Ectodermal cell (in vitro differentiated cells): Measurements from ENCODE around the gene FBXO41.
A peak's percentile ranks its signal among the peaks of the same experiment; 100 is the strongest.

ENCODE experiments used
- H3K27ac ChIP-seq: 2 replicates; pipeline ENCODE4 v1.7.0; 2013; ENCODE audit warnings: mild to moderate bottlenecking, low read depth, low read length; ENCODE audit not compliant: insufficient read depth, poor library complexity, severe bottlenecking
- H3K27me3 ChIP-seq: 2 replicates; pipeline ENCODE4 v1.7.0; 2013; ENCODE audit warnings: mild to moderate bottlenecking, low read length; ENCODE audit not compliant: insufficient read depth, control insufficient read depth, poor library complexity, severe bottlenecking
- H3K36me3 ChIP-seq: one replicate; pipeline ENCODE4 v1.7.0; 2013; ENCODE audit warnings: low read length; ENCODE audit not compliant: control insufficient read depth, insufficient read depth
- H3K4me1 ChIP-seq: one replicate; pipeline ENCODE4 v1.7.0; 2013; ENCODE audit warnings: low read length; ENCODE audit not compliant: control insufficient read depth, insufficient read depth
- H3K4me3 ChIP-seq: 2 replicates; pipeline ENCODE4 v1.7.0; 2013; ENCODE audit warnings: low read depth, low read length, control low read depth; ENCODE audit not compliant: insufficient read depth
- H3K9me3 ChIP-seq: 2 replicates; pipeline ENCODE4 v1.7.0; 2013; ENCODE audit warnings: mild to moderate bottlenecking, low read length, moderate library complexity; ENCODE audit not compliant: control insufficient read depth
- WGBS, 2 experiments: methylation state at CpG; one replicate each; pipeline ENCODE4 v1.1.7; 2013; ENCODE audit warnings: missing lambda C conversion rate in 2 of 2; 5-methylcytosine and 5-hydroxymethylcytosine counted together

The FBXO41 gene

GRCh38 chr2:73215254-73215653 is 69.0 kb downstream of the FBXO41 start:
- Histone ChIP-seq H3K4me1 (peaks cover 7% of the 10 kb centered on the region), H3K4me3 (peak overlapping the region; percentile 93), H3K27ac (no peak overlapping the region), H3K36me3 (no peaks in the 10 kb centered on the region), H3K9me3 (no peaks in the 10 kb centered on the region), H3K27me3 (no peaks in the 10 kb centered on the region)
- WGBS, 2 experiments: 85% methylated on average over 4 of the region's 4 CpGs

- Histone ChIP-seq H3K4me3 (peak within 1 kb of the TSS; percentile 93), H3K4me1 (peaks cover 7% of the 10 kb centered on the region), H3K9me3 (no peaks in the 10 kb centered on the region), H3K36me3 (no peaks in the 10 kb centered on the region), H3K27me3 (no peaks in the 10 kb centered on the region), H3K27ac (peak within 1 kb of the TSS; percentile 77)
- 0 to 1% methylated on average over 63 to 64 of the region's 64 CpGs for WGBS, 2 experiments
These were observed 69.9 kb downstream of the FBXO41 start, which contains the start of gene SMYD5 for GRCh38 chr2:73214120-73215035. Gene SMYD5, plus strand, starts transcription at chr2:73214245. Its CDS starts 22 bp downstream, at chr2:73214267.

DNA sequence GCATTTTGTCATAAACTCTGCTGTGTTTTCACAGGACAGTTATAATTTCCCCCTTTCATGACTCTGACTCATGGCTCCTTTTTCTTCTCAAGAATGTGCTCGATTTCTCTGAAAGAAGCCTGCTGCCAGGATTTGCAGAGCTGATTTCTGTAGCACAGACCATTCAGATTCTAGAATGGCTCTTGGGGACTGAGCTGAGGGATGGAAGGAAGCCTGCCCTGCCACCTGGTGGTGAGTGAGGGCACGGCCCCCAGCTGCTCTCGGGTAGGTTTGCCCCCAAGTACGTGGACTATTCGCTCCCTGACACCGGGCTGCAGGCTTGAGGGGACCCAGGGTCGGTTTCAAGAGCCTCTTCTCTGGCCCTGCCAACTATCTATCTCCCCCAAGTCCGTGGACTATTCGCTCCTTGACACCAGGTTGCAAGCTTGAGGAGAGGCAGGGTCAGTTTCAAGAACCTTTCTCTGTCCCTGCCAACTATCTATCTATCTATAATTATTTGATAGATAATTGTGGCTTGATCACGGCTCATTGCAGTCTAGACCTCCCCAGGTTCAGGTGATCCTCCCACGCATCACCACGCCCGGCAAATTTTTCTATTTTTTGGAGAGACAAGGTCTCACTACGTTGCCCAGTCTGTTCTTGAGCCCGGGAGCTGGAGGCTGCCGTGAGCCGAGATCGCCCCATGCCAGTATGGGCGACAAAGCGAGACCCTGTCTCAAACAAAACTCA is 71.7 kb downstream of the FBXO41 start:
- Histone ChIP-seq H3K36me3 (no peaks in the 10 kb centered on the region), H3K9me3 (no peaks in the 10 kb centered on the region), H3K27me3 (no peaks in the 10 kb centered on the region), H3K4me3 (no peak overlapping the region), H3K27ac (no peak overlapping the region), H3K4me1 (peaks cover 7% of the 10 kb centered on the region)
- WGBS, 2 experiments: 50 to 51% methylated on average over 20 of the region's 20 CpGs

DNA sequence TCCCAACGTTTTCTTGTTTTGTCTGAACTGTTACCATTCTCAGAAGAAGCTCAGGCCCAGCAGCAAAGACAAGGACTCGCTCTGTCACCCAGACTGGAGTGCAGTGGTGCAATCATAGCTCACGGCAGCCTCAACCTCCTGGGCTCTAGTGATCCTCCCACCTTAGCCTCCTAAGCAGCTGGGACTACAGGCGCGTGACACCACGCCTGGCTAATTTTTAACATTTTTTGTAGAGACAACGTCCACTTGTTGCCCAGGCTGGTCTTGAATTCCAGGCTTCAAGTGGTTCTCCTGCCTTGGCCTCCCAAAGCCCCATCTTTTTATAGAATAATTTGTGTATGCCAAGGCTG is 72.2 kb downstream of the FBXO41 start:
- 82 to 84% methylated on average over 7 of the region's 7 CpGs for WGBS, 2 experiments
- no peaks in the 10 kb centered on the region for H3K36me3 ChIP-seq
- no peaks in the 10 kb centered on the region for H3K9me3 ChIP-seq
- no peak overlapping the region for H3K4me3 ChIP-seq
- H3K4me1 ChIP-seq: peaks cover 7% of the 10 kb centered on the region
- H3K27me3 ChIP-seq: no peaks in the 10 kb centered on the region
- H3K27ac ChIP-seq: no peak overlapping the region

DNA sequence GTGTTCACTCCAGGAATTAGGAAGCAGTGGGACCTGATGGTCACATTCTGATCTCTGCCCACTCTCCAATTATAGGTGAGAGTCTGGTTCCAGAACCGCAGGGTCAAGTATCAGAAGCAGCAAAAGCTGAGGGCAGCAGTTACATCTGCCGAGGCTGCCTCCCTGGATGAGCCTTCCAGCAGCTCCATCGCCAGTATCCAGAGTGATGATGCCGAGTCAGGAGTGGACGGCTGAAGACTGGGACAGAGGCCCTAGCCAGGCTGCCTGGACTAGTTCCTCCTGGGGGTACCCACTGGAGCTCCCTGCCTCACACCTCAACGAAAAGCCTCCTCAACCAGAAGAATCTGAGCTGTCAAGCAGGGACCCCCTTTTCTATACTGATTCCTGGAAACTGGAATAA is 73.6 kb downstream of the FBXO41 start:
- no peaks in the 10 kb centered on the region for H3K36me3 ChIP-seq
- H3K9me3 ChIP-seq: no peaks in the 10 kb centered on the region
- H3K4me1 ChIP-seq: peaks cover 6% of the 10 kb centered on the region
- H3K27me3 ChIP-seq: peaks cover 10% of the 10 kb centered on the region
- no peak overlapping the region for H3K27ac ChIP-seq
- WGBS, 2 experiments: 93 to 95% methylated on average over 6 of the region's 6 CpGs
- no peak overlapping the region for H3K4me3 ChIP-seq

GRCh38 chr2:73210019-73210418 is 74.3 kb downstream of the FBXO41 start:
- Histone ChIP-seq H3K9me3 (no peaks in the 10 kb centered on the region), H3K36me3 (no peaks in the 10 kb centered on the region), H3K27me3 (peaks cover 17% of the 10 kb centered on the region), H3K4me3 (no peak overlapping the region), H3K27ac (no peak overlapping the region), H3K4me1 (no peaks in the 10 kb centered on the region)
- WGBS, 2 experiments: 88 to 90% methylated on average over 4 of the region's 4 CpGs

GRCh38 chr2:73208258-73208657 is 76.0 kb downstream of the FBXO41 start:
- Histone ChIP-seq H3K36me3 (no peaks in the 10 kb centered on the region), H3K9me3 (no peaks in the 10 kb centered on the region), H3K27me3 (peaks cover 34% of the 10 kb centered on the region), H3K4me3 (no peak overlapping the region), H3K27ac (no peak overlapping the region), H3K4me1 (no peaks in the 10 kb centered on the region)
- 81 to 84% methylated on average over 3 of the region's 3 CpGs for WGBS, 2 experiments

GRCh38 chr2:73205611-73206010 is 78.7 kb downstream of the FBXO41 start:
- WGBS, 2 experiments: 93% methylated on average over 6 of the region's 6 CpGs
- Histone ChIP-seq H3K9me3 (no peaks in the 10 kb centered on the region), H3K27ac (no peak overlapping the region), H3K27me3 (peaks cover 61% of the 10 kb centered on the region), H3K4me1 (peaks cover 4% of the 10 kb centered on the region), H3K4me3 (no peak overlapping the region), H3K36me3 (no peaks in the 10 kb centered on the region)
